Muscle layer of duodenum (tissue), 2 donors: ENCODE results near the gene ATP10A.

Experiments
- H3K27ac ChIP-seq: one replicate; pipeline ENCODE4 v1.7.0; 2013; ENCODE audit warnings: mild to moderate bottlenecking, low read length
- H3K27me3 ChIP-seq: one replicate; pipeline ENCODE4 v1.7.0; 2013; ENCODE audit warnings: low read depth, mild to moderate bottlenecking, control low read depth, low read length
- H3K36me3 ChIP-seq, 2 donors: one replicate each; pipeline ENCODE4 v1.7.0; 2013; ENCODE audit warnings: low read length in 2 of 2, control low read depth in 1 of 2, mild to moderate bottlenecking in 1 of 2; ENCODE audit not compliant: insufficient read depth in 2 of 2, control insufficient read depth in 1 of 2
- H3K4me1 ChIP-seq, 2 donors: one replicate each; pipeline ENCODE4 v1.7.0; 2013; ENCODE audit warnings: low read length in 2 of 2, mild to moderate bottlenecking in 2 of 2, control low read depth in 1 of 2, moderate library complexity in 1 of 2; ENCODE audit not compliant: insufficient read depth in 2 of 2, control insufficient read depth in 1 of 2
- H3K4me3 ChIP-seq, 2 donors: one replicate each; pipeline ENCODE4 v1.7.0; 2013; ENCODE audit warnings: low read length in 2 of 2, low read depth in 1 of 2, mild to moderate bottlenecking in 1 of 2
- H3K9me3 ChIP-seq, 2 donors: one replicate each; pipeline ENCODE4 v1.7.0; 2013; ENCODE audit warnings: low read length in 2 of 2, control low read depth in 1 of 2, mild to moderate bottlenecking in 1 of 2; ENCODE audit not compliant: control insufficient read depth in 1 of 2
- donor health status: healthy.

ATP10A gene

GRCh38 chr15:25688166-25688565 is 175.0 kb downstream of the ATP10A start:
- Histone ChIP-seq H3K27ac (no peak overlapping the region), H3K4me1 (peaks cover 0 to 3% of the 10 kb centered on the region in 2 donors), H3K36me3 (peaks cover 4 to 8% of the 10 kb centered on the region in 2 donors), H3K9me3 (no peaks in the 10 kb centered on the region), H3K27me3 (no peaks in the 10 kb centered on the region), H3K4me3 (no peak overlapping the region)

- H3K4me1 ChIP-seq: peaks cover 0 to 3% of the 10 kb centered on the region in 2 donors
- no peaks in the 10 kb centered on the region for H3K27me3 ChIP-seq
- no peaks in the 10 kb centered on the region for H3K9me3 ChIP-seq
- no peak overlapping the region for H3K4me3 ChIP-seq
- H3K36me3 ChIP-seq: peaks cover 4 to 8% of the 10 kb centered on the region in 2 donors
- H3K27ac ChIP-seq: no peak overlapping the region
Observed at GRCh38 chr15:25687689-25688088, 175.4 kb downstream of the ATP10A start.

GRCh38 chr15:25687276-25687675 is 175.9 kb downstream of the ATP10A start:
- peaks cover 3% of the 10 kb centered on the region in 2 donors for H3K4me1 ChIP-seq
- H3K36me3 ChIP-seq: peaks cover 4 to 8% of the 10 kb centered on the region in 2 donors
- H3K9me3 ChIP-seq: no peaks in the 10 kb centered on the region
- H3K4me3 ChIP-seq: no peak overlapping the region
- no peak overlapping the region for H3K27ac ChIP-seq
- no peaks in the 10 kb centered on the region for H3K27me3 ChIP-seq

- Histone ChIP-seq H3K9me3 (no peaks in the 10 kb centered on the region), H3K27ac (no peak overlapping the region), H3K27me3 (no peaks in the 10 kb centered on the region), H3K36me3 (peaks cover 4 to 8% of the 10 kb centered on the region in 2 donors), H3K4me1 (peaks cover 3 to 4% of the 10 kb centered on the region in 2 donors), H3K4me3 (no peak overlapping the region)
Observed at GRCh38 chr15:25686780-25687179, 176.3 kb downstream of the ATP10A start.

GRCh38 chr15:25684521-25685431 is 178.4 kb downstream of the ATP10A start:
- peaks cover 4 to 9% of the 10 kb centered on the region in 2 donors for H3K36me3 ChIP-seq
- no peak overlapping the region for H3K27ac ChIP-seq
- no peaks in the 10 kb centered on the region for H3K9me3 ChIP-seq
- H3K4me1 ChIP-seq: peaks cover 3 to 4% of the 10 kb centered on the region in 2 donors
- H3K27me3 ChIP-seq: no peaks in the 10 kb centered on the region
- no peak overlapping the region for H3K4me3 ChIP-seq

GRCh38 chr15:25683911-25684310 is 179.2 kb downstream of the ATP10A start:
- no peak overlapping the region for H3K4me3 ChIP-seq
- no peaks in the 10 kb centered on the region for H3K27me3 ChIP-seq
- no peaks in the 10 kb centered on the region for H3K9me3 ChIP-seq
- H3K27ac ChIP-seq: no peak overlapping the region
- peaks cover 4 to 13% of the 10 kb centered on the region in 2 donors for H3K36me3 ChIP-seq
- peaks cover 3 to 4% of the 10 kb centered on the region in 2 donors for H3K4me1 ChIP-seq

- Histone ChIP-seq H3K4me1 (peaks cover 3 to 4% of the 10 kb centered on the region in 2 donors), H3K27me3 (no peaks in the 10 kb centered on the region), H3K4me3 (no peak overlapping the region), H3K9me3 (no peaks in the 10 kb centered on the region), H3K36me3 (peaks cover 4 to 17% of the 10 kb centered on the region in 2 donors), H3K27ac (no peak overlapping the region)
Observed at GRCh38 chr15:25683415-25683814, 179.7 kb downstream of the ATP10A start.

- Histone ChIP-seq H3K4me3 (no peak overlapping the region), H3K4me1 (peaks cover 3 to 4% of the 10 kb centered on the region in 2 donors), H3K9me3 (no peaks in the 10 kb centered on the region), H3K36me3 (peaks cover 0 to 19% of the 10 kb centered on the region in 2 donors), H3K27me3 (no peaks in the 10 kb centered on the region), H3K27ac (no peak overlapping the region)
Observed at GRCh38 chr15:25682340-25682739, 180.8 kb downstream of the ATP10A start.

- Histone ChIP-seq H3K9me3 (no peaks in the 10 kb centered on the region), H3K36me3 (peaks cover 0 to 19% of the 10 kb centered on the region in 2 donors), H3K27me3 (no peaks in the 10 kb centered on the region), H3K4me3 (no peak overlapping the region), H3K4me1 (peaks cover 3 to 4% of the 10 kb centered on the region in 2 donors), H3K27ac (no peak overlapping the region)
Observed at GRCh38 chr15:25680686-25681025, 182.5 kb downstream of the ATP10A start.

GRCh38 chr15:25679964-25680685 is 183.0 kb downstream of the ATP10A start:
- Histone ChIP-seq H3K27me3 (no peaks in the 10 kb centered on the region), H3K27ac (no peak overlapping the region), H3K4me1 (peaks cover 1 to 4% of the 10 kb centered on the region in 2 donors), H3K36me3 (peaks cover 0 to 19% of the 10 kb centered on the region in 2 donors), H3K9me3 (no peaks in the 10 kb centered on the region), H3K4me3 (no peak overlapping the region)

GRCh38 chr15:25679492-25679891 is 183.6 kb downstream of the ATP10A start:
- H3K27ac ChIP-seq: no peak overlapping the region

More at GRCh38 chr15:25679492-25679891, 183.6 kb downstream of the ATP10A start:
- Histone ChIP-seq H3K36me3 (peaks cover 0 to 19% of the 10 kb centered on the region in 2 donors), H3K4me3 (no peak overlapping the region), H3K27me3 (no peaks in the 10 kb centered on the region), H3K9me3 (no peaks in the 10 kb centered on the region), H3K4me1 (peaks cover 0 to 4% of the 10 kb centered on the region in 2 donors)
